ENCODE results near the gene SETD3. TPM values are rescaled to one million over a fixed set of nuclear protein-coding genes. Genes with fewer than 3 reads are reported as not detected.

Gene SETD3
- total RNA-seq, 1 donor from 2014 or later, result 36.1 TPM

- Mint-ChIP-seq H3K9me3 (no peaks in the 10 kb centered on the region), H3K27me3 (ENCODE audit: low read depth) (no peaks in the 10 kb centered on the region), H3K4me3 (no peak overlapping the region), H3K27ac (ENCODE audit: unreplicated experiment) (peak overlapping the region; percentile 40), H3K4me1 (no peaks in the 10 kb centered on the region), H3K36me3 (ENCODE audit: low read depth) (no peaks in the 10 kb centered on the region)
- no peak for DNase-seq (ENCODE audit: low read depth, low spot score)
- no peak for TF ChIP-seq CTCF (conservative IDR thresholded peaks at IDR 0.05)
These were observed 123.3 kb downstream of the SETD3 start for GRCh38 chr14:99357151-99357915.

GRCh38 chr14:99356031-99356608 is 124.5 kb downstream of the SETD3 start:
- H3K9me3 Mint-ChIP-seq, result no peaks in the 10 kb centered on the region
- H3K4me1 Mint-ChIP-seq, result no peaks in the 10 kb centered on the region
- DNase-seq (ENCODE audit: low read depth, low spot score), result no peak
- H3K4me3 Mint-ChIP-seq, result no peak overlapping the region
- no peak for TF ChIP-seq CTCF (conservative IDR thresholded peaks at IDR 0.05)
- H3K27me3 Mint-ChIP-seq (ENCODE audit: low read depth), result no peaks in the 10 kb centered on the region
- no peaks in the 10 kb centered on the region for H3K36me3 Mint-ChIP-seq (ENCODE audit: low read depth)
- no peak overlapping the region for H3K27ac Mint-ChIP-seq (ENCODE audit: unreplicated experiment)

- Mint-ChIP-seq H3K36me3 (ENCODE audit: low read depth) (no peaks in the 10 kb centered on the region), H3K27ac (ENCODE audit: unreplicated experiment) (no peak overlapping the region), H3K4me1 (no peaks in the 10 kb centered on the region), H3K9me3 (no peaks in the 10 kb centered on the region), H3K27me3 (ENCODE audit: low read depth) (no peaks in the 10 kb centered on the region), H3K4me3 (no peak overlapping the region)
- no peak for TF ChIP-seq CTCF (conservative IDR thresholded peaks at IDR 0.05)
- DNase-seq (ENCODE audit: low read depth, low spot score), result no peak
These were observed 126.3 kb downstream of the SETD3 start for GRCh38 chr14:99354166-99354875.

GRCh38 chr14:99352688-99353280 is 127.9 kb downstream of the SETD3 start:
- Mint-ChIP-seq H3K4me1 (no peaks in the 10 kb centered on the region), H3K36me3 (ENCODE audit: low read depth) (no peaks in the 10 kb centered on the region), H3K9me3 (peaks cover 2% of the 10 kb centered on the region), H3K27ac (ENCODE audit: unreplicated experiment) (peak overlapping the region; percentile 62), H3K4me3 (no peak overlapping the region), H3K27me3 (ENCODE audit: low read depth) (no peaks in the 10 kb centered on the region)
- no peak for DNase-seq (ENCODE audit: low read depth, low spot score)
- no peak for TF ChIP-seq CTCF (conservative IDR thresholded peaks at IDR 0.05)

GRCh38 chr14:99351166-99352007 is 129.3 kb downstream of the SETD3 start:
- no peak for TF ChIP-seq CTCF (conservative IDR thresholded peaks at IDR 0.05)
- no peaks in the 10 kb centered on the region for H3K4me1 Mint-ChIP-seq
- no peak overlapping the region for H3K27ac Mint-ChIP-seq (ENCODE audit: unreplicated experiment)
- H3K9me3 Mint-ChIP-seq, result peaks cover 4% of the 10 kb centered on the region
- H3K4me3 Mint-ChIP-seq, result no peak overlapping the region
- DNase-seq (ENCODE audit: low read depth, low spot score), result no peak
- no peaks in the 10 kb centered on the region for H3K36me3 Mint-ChIP-seq (ENCODE audit: low read depth)
- H3K27me3 Mint-ChIP-seq (ENCODE audit: low read depth), result no peaks in the 10 kb centered on the region

Data from neural crest cell (in vitro differentiated cells).